ENCODE measurements around the gene SSBP4. TPM values are rescaled to one million over a fixed set of nuclear protein-coding genes. Genes with fewer than 3 reads are reported as not detected.

The SSBP4 gene
- total RNA-seq, 1 donor from 2014 or later, result 56.6 TPM

DNA sequence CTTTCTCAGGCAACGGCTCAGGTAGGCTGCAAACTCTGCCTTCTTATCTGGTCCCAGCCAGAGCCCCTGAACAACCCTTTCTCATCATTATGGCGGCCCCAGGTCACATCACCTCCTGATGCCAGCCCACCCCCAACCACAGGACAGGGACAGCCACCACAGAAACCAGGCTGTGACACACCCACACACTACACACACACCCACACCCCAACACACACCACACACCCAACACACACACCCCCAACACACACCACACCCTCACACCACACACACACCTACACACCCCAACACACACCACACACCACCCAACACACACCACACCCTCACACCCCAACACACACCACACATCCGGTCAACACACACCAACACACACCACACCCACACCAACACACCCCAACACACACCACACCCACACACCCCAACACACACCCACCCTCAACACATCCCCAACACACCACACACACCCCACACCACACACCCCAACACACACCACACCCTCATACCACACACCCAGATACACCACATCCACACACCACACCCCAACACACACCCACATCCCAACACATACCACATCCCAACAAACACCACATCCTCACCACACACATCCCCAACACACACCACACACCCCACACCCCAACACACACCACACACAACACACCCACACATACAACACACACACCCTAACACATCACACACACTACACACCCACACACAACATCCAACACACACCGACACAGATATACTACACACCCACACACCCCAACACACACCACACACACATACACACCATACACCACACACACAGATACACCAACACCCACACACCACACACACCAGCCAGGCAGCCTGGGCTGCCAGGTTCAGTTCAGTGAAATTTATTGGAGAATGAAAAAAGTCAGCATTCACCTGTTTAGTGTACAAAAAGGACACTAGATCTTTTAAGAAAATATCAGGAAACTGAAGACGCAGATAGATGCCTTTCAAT lies 22.9 kb downstream of the SSBP4 start:
- no peak for TF ChIP-seq EZH2 (IDR thresholded peaks at IDR 0.05; ENCODE audit: insufficient read depth, low read length)
- TF ChIP-seq, protein P1, sequence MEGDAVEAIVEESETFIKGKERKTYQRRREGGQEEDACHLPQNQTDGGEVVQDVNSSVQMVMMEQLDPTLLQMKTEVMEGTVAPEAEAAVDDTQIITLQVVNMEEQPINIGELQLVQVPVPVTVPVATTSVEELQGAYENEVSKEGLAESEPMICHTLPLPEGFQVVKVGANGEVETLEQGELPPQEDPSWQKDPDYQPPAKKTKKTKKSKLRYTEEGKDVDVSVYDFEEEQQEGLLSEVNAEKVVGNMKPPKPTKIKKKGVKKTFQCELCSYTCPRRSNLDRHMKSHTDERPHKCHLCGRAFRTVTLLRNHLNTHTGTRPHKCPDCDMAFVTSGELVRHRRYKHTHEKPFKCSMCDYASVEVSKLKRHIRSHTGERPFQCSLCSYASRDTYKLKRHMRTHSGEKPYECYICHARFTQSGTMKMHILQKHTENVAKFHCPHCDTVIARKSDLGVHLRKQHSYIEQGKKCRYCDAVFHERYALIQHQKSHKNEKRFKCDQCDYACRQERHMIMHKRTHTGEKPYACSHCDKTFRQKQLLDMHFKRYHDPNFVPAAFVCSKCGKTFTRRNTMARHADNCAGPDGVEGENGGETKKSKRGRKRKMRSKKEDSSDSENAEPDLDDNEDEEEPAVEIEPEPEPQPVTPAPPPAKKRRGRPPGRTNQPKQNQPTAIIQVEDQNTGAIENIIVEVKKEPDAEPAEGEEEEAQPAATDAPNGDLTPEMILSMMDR (IDR thresholded peaks at IDR 0.05; ENCODE audit: insufficient read depth, low read depth, low read length), result no peak

GRCh38 chr19:18442941-18443340 lies 23.7 kb downstream of the SSBP4 start:
- Mint-ChIP-seq H3K9me3 (ENCODE audit: unreplicated experiment) (no peaks in the 10 kb centered on the region), H3K27me3 (ENCODE audit: low read depth, unreplicated experiment) (no peaks in the 10 kb centered on the region), H3K4me3 (ENCODE audit: unreplicated experiment) (no peak overlapping the region), H3K27ac (ENCODE audit: unreplicated experiment) (peak overlapping the region; percentile 71), H3K4me1 (ENCODE audit: low read depth, unreplicated experiment) (peaks cover 25% of the 10 kb centered on the region), H3K36me3 (ENCODE audit: low read depth, unreplicated experiment) (peaks cover 10% of the 10 kb centered on the region)
- Histone ChIP-seq H4K20me1 (ENCODE audit: insufficient read depth, low read length) (peaks cover 70% of the 10 kb centered on the region), H2AFZ (ENCODE audit: low read depth, low read length) (no peak overlapping the region), H3K4me3 (ENCODE audit: insufficient read depth, low read depth, low read length) (no peak overlapping the region), H3K27me3 (ENCODE audit: insufficient read depth, low read length) (no peaks in the 10 kb centered on the region), H3K4me1 (ENCODE audit: insufficient read depth, low read length) (peaks cover 17% of the 10 kb centered on the region), H3K36me3 (ENCODE audit: insufficient read depth, low read length) (no peaks in the 10 kb centered on the region), H3K4me2 (ENCODE audit: low read length) (no peak overlapping the region), H3K9me3 (ENCODE audit: insufficient read depth, low read depth, low read length) (no peaks in the 10 kb centered on the region), H3K79me2 (ENCODE audit: insufficient read depth, low read length) (no peaks in the 10 kb centered on the region), H3K9ac (ENCODE audit: low read length) (no peak overlapping the region), H3K27ac (ENCODE audit: low read depth, low read length) (no peak overlapping the region)
- FAIRE-seq (no peak), DNase-seq (ENCODE audit: low read depth) (no peak)
- TF ChIP-seq, protein P1 (IDR thresholded peaks at IDR 0.05; ENCODE audit: insufficient read depth, low read depth, low read length), result no peak
- no peak for TF ChIP-seq EZH2 (IDR thresholded peaks at IDR 0.05; ENCODE audit: insufficient read depth, low read length)

More for the DNA sequence above, 22.9 kb downstream of the SSBP4 start:
- H4K20me1 ChIP-seq (ENCODE audit: insufficient read depth, low read length), result peaks cover 62% of the 10 kb centered on the region
- Mint-ChIP-seq H3K36me3 (ENCODE audit: low read depth, unreplicated experiment) (peaks cover 10% of the 10 kb centered on the region), H3K9me3 (ENCODE audit: unreplicated experiment) (no peaks in the 10 kb centered on the region), H3K4me3 (ENCODE audit: unreplicated experiment) (peak overlapping the region; percentile 70), H3K27me3 (ENCODE audit: low read depth, unreplicated experiment) (no peaks in the 10 kb centered on the region), H3K4me1 (ENCODE audit: low read depth, unreplicated experiment) (peaks cover 25% of the 10 kb centered on the region), H3K27ac (ENCODE audit: unreplicated experiment) (peak overlapping the region; percentile 71)
- H3K4me2 ChIP-seq (ENCODE audit: low read length), result no peak overlapping the region
- H3K4me1 ChIP-seq (ENCODE audit: insufficient read depth, low read length), result peaks cover 20% of the 10 kb centered on the region
- no peak overlapping the region for H3K4me3 ChIP-seq (ENCODE audit: insufficient read depth, low read depth, low read length)
- DNase-seq (ENCODE audit: low read depth) (no peak), FAIRE-seq (no peak)
- no peak overlapping the region for H2AFZ ChIP-seq (ENCODE audit: low read depth, low read length)
- no peak overlapping the region for H3K9ac ChIP-seq (ENCODE audit: low read length)
- H3K36me3 ChIP-seq (ENCODE audit: insufficient read depth, low read length), result no peaks in the 10 kb centered on the region
- no peaks in the 10 kb centered on the region for H3K9me3 ChIP-seq (ENCODE audit: insufficient read depth, low read depth, low read length)
- H3K79me2 ChIP-seq (ENCODE audit: insufficient read depth, low read length), result no peaks in the 10 kb centered on the region
- no peaks in the 10 kb centered on the region for H3K27me3 ChIP-seq (ENCODE audit: insufficient read depth, low read length)
- H3K27ac ChIP-seq (ENCODE audit: low read depth, low read length), result no peak overlapping the region

- no peak for TF ChIP-seq EZH2 (IDR thresholded peaks at IDR 0.05; ENCODE audit: insufficient read depth, low read length)
- TF ChIP-seq, protein P1 (IDR thresholded peaks at IDR 0.05; ENCODE audit: insufficient read depth, low read depth, low read length), result no peak
- H4K20me1 ChIP-seq (ENCODE audit: insufficient read depth, low read length), result peaks cover 72% of the 10 kb centered on the region
- H3K27me3 ChIP-seq (ENCODE audit: insufficient read depth, low read length), result no peaks in the 10 kb centered on the region
- no peak for DNase-seq (ENCODE audit: low read depth)
- no peaks in the 10 kb centered on the region for H3K36me3 ChIP-seq (ENCODE audit: insufficient read depth, low read length)
- Mint-ChIP-seq H3K9me3 (ENCODE audit: unreplicated experiment) (no peaks in the 10 kb centered on the region), H3K27me3 (ENCODE audit: low read depth, unreplicated experiment) (no peaks in the 10 kb centered on the region), H3K27ac (ENCODE audit: unreplicated experiment) (no peak overlapping the region), H3K4me1 (ENCODE audit: low read depth, unreplicated experiment) (peaks cover 25% of the 10 kb centered on the region), H3K36me3 (ENCODE audit: low read depth, unreplicated experiment) (peaks cover 10% of the 10 kb centered on the region), H3K4me3 (ENCODE audit: unreplicated experiment) (no peak overlapping the region)
- H3K27ac ChIP-seq (ENCODE audit: low read depth, low read length), result no peak overlapping the region
- no peak overlapping the region for H3K4me2 ChIP-seq (ENCODE audit: low read length)
- H3K9me3 ChIP-seq (ENCODE audit: insufficient read depth, low read depth, low read length), result no peaks in the 10 kb centered on the region
- H3K9ac ChIP-seq (ENCODE audit: low read length), result no peak overlapping the region
- H2AFZ ChIP-seq (ENCODE audit: low read depth, low read length), result no peak overlapping the region
- H3K4me1 ChIP-seq (ENCODE audit: insufficient read depth, low read length), result peaks cover 15% of the 10 kb centered on the region
- no peak for FAIRE-seq
- H3K79me2 ChIP-seq (ENCODE audit: insufficient read depth, low read length), result no peaks in the 10 kb centered on the region
- H3K4me3 ChIP-seq (ENCODE audit: insufficient read depth, low read depth, low read length), result no peak overlapping the region
These were observed 24.2 kb downstream of the SSBP4 start for GRCh38 chr19:18443406-18443805.

All from astrocyte (in vitro differentiated cells and primary cell).